GM21619 (cell line): ENCODE measurements around the gene PGAM2.
A peak's percentile ranks its signal among the peaks of the same experiment; 100 is the strongest.
"Not testable (repeated sequence)": the region's sequence is repeated elsewhere in the genome, so short reads cannot be mapped to it uniquely, and the experiment has no call there.

ENCODE experiments used
- ATAC-seq: cut with Tn5 transposase; IDR thresholded peaks from one replicate; pipeline ENCODE4 v1.9.1; 2021; ENCODE audit not compliant: unreplicated experiment

The PGAM2 gene

GRCh38 chr7:44052771-44053365, 12.5 kb downstream of the PGAM2 start:
- ATAC-seq: no peak

GRCh38 chr7:44051611-44052220, 13.7 kb downstream of the PGAM2 start:
- no peak for ATAC-seq

- ATAC-seq: no peak
Measured at GRCh38 chr7:44050915-44051560, 14.3 kb downstream of the PGAM2 start.

GRCh38 chr7:44050121-44050914, 15.0 kb downstream of the PGAM2 start:
- ATAC-seq: no peak

- no peak for ATAC-seq
Measured at GRCh38 chr7:44048031-44048795, 17.2 kb downstream of the PGAM2 start.

- ATAC-seq: peak; percentile 59
Measured at GRCh38 chr7:44046321-44047061, 18.9 kb downstream of the PGAM2 start.

GRCh38 chr7:44045226-44046014, 19.9 kb downstream of the PGAM2 start:
- ATAC-seq: no peak

GRCh38 chr7:44044315-44045225, 20.8 kb downstream of the PGAM2 start, which contains the start of gene DBNL:
Gene DBNL, plus strand, starts transcription at chr7:44044702. Its CDS starts 36 bp downstream, at chr7:44044738.
- peak; percentile 68 for ATAC-seq

- ATAC-seq: no peak
Measured at GRCh38 chr7:44043902-44044301, 21.5 kb downstream of the PGAM2 start.

GRCh38 chr7:44042221-44042620, 23.1 kb downstream of the PGAM2 start:
- no peak for ATAC-seq

GRCh38 chr7:44040493-44040891, 24.9 kb downstream of the PGAM2 start:
- ATAC-seq: peak; percentile 43

- ATAC-seq: peak; percentile 1
Measured at GRCh38 chr7:44039800-44040492, 25.4 kb downstream of the PGAM2 start.

- peak; percentile 55 for ATAC-seq
Measured at GRCh38 chr7:44038961-44039558, 26.3 kb downstream of the PGAM2 start.

GRCh38 chr7:44038553-44038952, 26.8 kb downstream of the PGAM2 start:
- ATAC-seq: not testable (repeated sequence)

GRCh38 chr7:44037951-44038350, 27.4 kb downstream of the PGAM2 start:
- ATAC-seq: not testable (repeated sequence)

GRCh38 chr7:44036364-44036763, 29.0 kb downstream of the PGAM2 start:
- not testable (repeated sequence) for ATAC-seq
